ENCODE data around the gene MDN1.
"Not testable (repeated sequence)": the region's sequence is repeated elsewhere in the genome, so short reads cannot be mapped to it uniquely, and the experiment has no call there.

MDN1 gene

GRCh38 chr6:89661559-89661958 is 158.0 kb downstream of the MDN1 start:
- no peak for DNase-seq (ENCODE audit: low read depth in 2 of 3, low spot score in 2 of 3)

GRCh38 chr6:89660981-89661380 is 158.6 kb downstream of the MDN1 start:
- no peak for DNase-seq (ENCODE audit: low read depth in 2 of 3, low spot score in 2 of 3)

- DNase-seq (ENCODE audit: low read depth in 2 of 3, low spot score in 2 of 3), result no peak
Observed at GRCh38 chr6:89657445-89658158, 162.0 kb downstream of the MDN1 start.

GRCh38 chr6:89655122-89655521 is 164.5 kb downstream of the MDN1 start:
- DNase-seq (ENCODE audit: low read depth in 2 of 3, low spot score in 2 of 3), result no peak

GRCh38 chr6:89650579-89650978 is 169.0 kb downstream of the MDN1 start:
- DNase-seq (ENCODE audit: low read depth in 2 of 3, low spot score in 2 of 3), result no peak

- DNase-seq (ENCODE audit: low read depth in 2 of 3, low spot score in 2 of 3), result no peak
Observed at GRCh38 chr6:89649682-89650081, 169.9 kb downstream of the MDN1 start.

- no peak for DNase-seq (ENCODE audit: low read depth in 2 of 3, low spot score in 2 of 3)
Observed at GRCh38 chr6:89644864-89645263, 174.7 kb downstream of the MDN1 start.

GRCh38 chr6:89643406-89643805 is 176.2 kb downstream of the MDN1 start:
- no peak for DNase-seq (ENCODE audit: low read depth in 2 of 3, low spot score in 2 of 3)

- DNase-seq (ENCODE audit: low read depth in 2 of 3, low spot score in 2 of 3), result no peak
Observed at GRCh38 chr6:89642956-89643355, 176.6 kb downstream of the MDN1 start.

- not testable (repeated sequence) for DNase-seq (ENCODE audit: low read depth in 2 of 3, low spot score in 2 of 3)
Observed at GRCh38 chr6:89641581-89641980, 178.0 kb downstream of the MDN1 start.

GRCh38 chr6:89640804-89641203 is 178.8 kb downstream of the MDN1 start:
- no peak for DNase-seq (ENCODE audit: low read depth in 2 of 3, low spot score in 2 of 3)

- DNase-seq (ENCODE audit: low read depth in 2 of 3, low spot score in 2 of 3), result peak; percentile 83 to 89 (median 84)
Observed at GRCh38 chr6:89638320-89639195, 181.0 kb downstream of the MDN1 start, which contains the start of gene LYRM2. Gene LYRM2 (minus strand): TSS chr6:89638747. CDS start chr6:89638716, 31 bp downstream.

- DNase-seq (ENCODE audit: low read depth in 2 of 3, low spot score in 2 of 3), result no peak
Observed at GRCh38 chr6:89637960-89638319, 181.7 kb downstream of the MDN1 start.

GRCh38 chr6:89636412-89636811 is 183.2 kb downstream of the MDN1 start:
- not testable (repeated sequence) for DNase-seq (ENCODE audit: low read depth in 2 of 3, low spot score in 2 of 3)

- no peak for DNase-seq (ENCODE audit: low read depth in 2 of 3, low spot score in 2 of 3)
Observed at GRCh38 chr6:89630488-89630887, 189.1 kb downstream of the MDN1 start.

- DNase-seq (ENCODE audit: low read depth in 2 of 3, low spot score in 2 of 3), result no peak
Observed at GRCh38 chr6:89623749-89624148, 195.8 kb downstream of the MDN1 start.

GRCh38 chr6:89619567-89619966 is 200.0 kb downstream of the MDN1 start:
- no peak for DNase-seq (ENCODE audit: low read depth in 2 of 3, low spot score in 2 of 3)

GRCh38 chr6:89618026-89618425 is 201.6 kb downstream of the MDN1 start:
- DNase-seq (ENCODE audit: low read depth in 2 of 3, low spot score in 2 of 3), result no peak

GRCh38 chr6:89616531-89616930 is 203.1 kb downstream of the MDN1 start:
- no peak for DNase-seq (ENCODE audit: low read depth in 2 of 3, low spot score in 2 of 3)

- DNase-seq (ENCODE audit: low read depth in 2 of 3, low spot score in 2 of 3), result no peak
Observed at GRCh38 chr6:89615882-89616281, 203.7 kb downstream of the MDN1 start.

GRCh38 chr6:89613790-89614189 is 205.8 kb downstream of the MDN1 start:
- DNase-seq (ENCODE audit: low read depth in 2 of 3, low spot score in 2 of 3), result no peak

GRCh38 chr6:89612121-89612520 is 207.5 kb downstream of the MDN1 start:
- no peak for DNase-seq (ENCODE audit: low read depth in 2 of 3, low spot score in 2 of 3)
